Measurements from ENCODE around the gene FGF14.

Gene FGF14

GRCh38 chr13:102302534-102302933, 99.3 kb downstream of the FGF14 start:
- DNase-seq, result no peak

DNA sequence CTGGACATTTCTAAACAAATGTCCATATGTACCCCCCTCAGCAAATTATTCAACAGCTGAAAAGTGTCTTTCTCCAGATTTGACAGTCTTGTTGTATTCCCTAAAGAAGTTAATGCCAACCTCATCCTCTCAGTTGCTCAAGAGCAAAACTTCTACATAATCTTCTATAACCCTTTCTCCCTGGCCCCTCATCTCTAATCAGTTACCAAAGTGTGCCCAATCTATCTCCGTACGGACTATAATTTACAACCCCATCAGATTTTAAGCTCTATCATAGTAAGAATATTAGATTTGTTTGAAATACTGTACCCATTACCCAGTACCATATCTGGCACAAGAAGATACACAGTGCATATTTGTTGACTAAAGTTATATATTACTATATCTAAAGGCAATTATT, 101.5 kb downstream of the FGF14 start:
- DNase-seq, result no peak

GRCh38 chr13:102299366-102299765, 102.5 kb downstream of the FGF14 start:
- no peak for DNase-seq

- no peak for DNase-seq
Measured at GRCh38 chr13:102298051-102298450, 103.8 kb downstream of the FGF14 start.

DNA sequence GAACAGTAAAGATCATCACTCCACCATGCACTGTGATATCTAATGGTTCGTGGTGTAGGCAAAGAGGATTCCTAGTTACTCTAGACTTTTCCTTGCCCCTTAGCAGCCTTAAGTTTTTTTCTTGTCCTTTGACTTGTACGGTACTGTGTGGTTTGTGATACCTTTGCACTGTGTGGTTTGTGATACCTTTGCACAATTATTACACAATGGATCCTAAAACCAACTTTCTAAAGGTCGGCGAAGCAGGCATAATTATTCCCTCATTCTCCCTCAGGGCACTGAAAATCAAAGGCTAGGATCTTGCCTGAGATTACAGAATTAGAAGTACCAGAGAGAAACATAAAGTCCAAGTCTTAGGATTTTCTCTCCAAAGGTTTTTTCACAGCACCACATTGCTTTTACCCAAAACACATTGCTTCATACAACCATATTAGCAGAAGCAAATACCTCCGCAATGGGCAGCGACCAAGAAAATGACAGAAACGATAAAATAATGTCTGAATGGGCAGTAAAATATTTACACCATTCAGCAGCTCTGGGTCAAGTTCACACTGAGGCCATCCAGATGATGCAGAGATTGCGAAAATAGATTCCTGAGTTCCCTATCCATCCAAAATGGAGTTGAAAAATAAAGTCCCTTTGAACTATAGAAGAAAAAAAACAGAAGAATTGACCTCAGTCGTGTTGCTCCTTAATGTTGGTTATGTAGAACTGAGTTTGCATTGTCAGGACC, 106.4 kb downstream of the FGF14 start:
- no peak for DNase-seq

GRCh38 chr13:102294407-102295018, 107.3 kb downstream of the FGF14 start:
- no peak for DNase-seq

DNA sequence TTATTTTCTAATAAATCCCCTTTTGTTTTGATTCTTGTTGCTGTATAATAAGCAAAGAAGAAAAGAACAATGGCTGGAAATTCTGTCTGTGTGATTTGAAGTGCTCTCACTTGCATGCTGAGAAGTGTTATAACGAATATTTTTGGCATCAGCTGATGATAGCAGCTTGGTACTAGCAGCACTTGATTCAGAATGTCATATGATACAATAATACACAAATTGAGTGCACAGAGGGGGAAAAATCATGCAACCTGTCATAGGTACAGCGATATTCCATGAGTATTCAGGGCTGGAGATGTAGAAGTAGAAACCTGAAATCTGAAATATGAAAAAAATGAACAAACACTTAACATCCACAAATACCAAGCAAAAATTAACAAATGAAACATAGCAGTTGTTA, 108.1 kb downstream of the FGF14 start:
- DNase-seq, result no peak

- DNase-seq, result no peak
Measured at GRCh38 chr13:102291587-102292218, 110.1 kb downstream of the FGF14 start.

- DNase-seq, result no peak
Measured at GRCh38 chr13:102289606-102290005, 112.2 kb downstream of the FGF14 start.

DNA sequence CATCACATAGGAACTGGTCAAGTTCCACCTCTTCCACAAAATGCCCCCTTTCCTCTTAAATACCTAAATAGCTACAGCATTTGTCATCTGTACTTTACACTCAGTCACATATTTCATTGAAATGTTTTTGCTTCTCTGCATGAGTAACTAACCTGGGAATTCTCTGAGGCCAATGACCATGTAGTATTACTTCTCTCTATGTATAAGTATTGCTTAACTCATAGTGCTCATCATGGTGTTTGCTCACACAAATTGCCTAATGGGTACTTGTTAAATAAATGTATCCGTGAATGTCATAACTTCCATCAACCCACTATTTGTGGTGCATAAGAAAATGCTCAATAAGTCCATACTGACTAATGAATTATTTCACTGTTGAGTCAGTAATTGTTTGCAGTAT, 115.5 kb downstream of the FGF14 start:
- peak; percentile 60 for DNase-seq

DNA sequence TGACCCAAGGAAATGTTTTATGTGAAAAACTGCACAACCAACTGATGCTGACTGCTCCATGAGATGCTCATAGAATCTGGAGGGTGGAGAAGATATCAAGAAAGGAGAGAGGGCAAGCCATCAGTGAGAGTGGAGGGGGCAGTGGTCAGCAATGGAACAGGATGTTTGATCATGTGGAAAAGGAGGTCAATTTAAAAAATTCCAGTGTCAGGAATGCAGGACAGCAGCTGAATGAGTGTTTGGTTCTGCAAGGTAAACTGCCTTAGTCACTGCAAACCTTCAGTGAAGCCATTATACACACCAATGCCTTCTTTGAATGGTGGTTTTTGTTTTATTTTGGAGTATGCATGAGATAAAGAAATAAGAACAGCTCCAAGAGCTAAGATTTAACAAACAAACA, 121.5 kb downstream of the FGF14 start:
- no peak for DNase-seq

- no peak for DNase-seq
Measured at GRCh38 chr13:102277286-102277685, 124.6 kb downstream of the FGF14 start.

- DNase-seq, result no peak
Measured at GRCh38 chr13:102276404-102276803, 125.4 kb downstream of the FGF14 start.

- DNase-seq, result no peak
Measured at GRCh38 chr13:102275969-102276368, 125.9 kb downstream of the FGF14 start.

- no peak for DNase-seq
Measured at GRCh38 chr13:102273111-102273510, 128.7 kb downstream of the FGF14 start.

DNA sequence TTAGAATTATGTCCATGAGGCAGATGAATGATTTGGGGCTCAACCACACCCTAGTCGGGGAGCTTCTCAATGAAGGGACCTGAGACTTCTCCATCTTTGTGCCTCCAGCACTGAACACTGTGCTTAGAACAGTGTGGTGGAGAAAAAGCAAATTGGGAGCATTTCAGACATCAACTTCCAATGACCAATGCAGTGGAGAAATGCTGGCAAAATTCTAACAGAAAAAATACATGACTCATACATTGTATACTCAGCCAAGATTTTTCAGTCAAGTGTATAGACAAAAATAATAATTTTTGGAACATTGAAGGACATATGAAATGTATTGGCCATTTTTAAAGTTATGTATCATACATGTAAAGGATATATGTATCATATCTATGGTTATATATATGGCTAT, 134.7 kb downstream of the FGF14 start:
- DNase-seq, result no peak

- no peak for DNase-seq
Measured at GRCh38 chr13:102261809-102262208, 140.0 kb downstream of the FGF14 start.

DNA sequence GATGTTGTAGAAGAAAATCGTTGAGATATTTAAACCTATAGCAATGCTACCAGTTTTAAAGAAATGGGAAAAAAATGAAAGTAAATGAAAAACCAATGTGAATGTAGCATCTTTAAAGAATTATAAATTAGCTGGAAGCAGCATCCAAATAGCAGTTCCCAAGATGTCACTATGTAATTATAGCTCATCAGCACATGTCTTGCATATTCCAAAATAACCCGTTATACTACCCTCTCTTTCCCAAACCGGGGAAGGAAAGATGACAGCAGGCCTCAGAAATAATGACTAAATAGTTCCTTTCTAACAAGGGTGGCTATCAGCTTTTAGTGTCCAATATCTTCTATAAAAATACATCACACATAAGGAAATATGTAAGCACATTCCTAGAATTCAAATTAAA, 140.5 kb downstream of the FGF14 start:
- no peak for DNase-seq

DNA sequence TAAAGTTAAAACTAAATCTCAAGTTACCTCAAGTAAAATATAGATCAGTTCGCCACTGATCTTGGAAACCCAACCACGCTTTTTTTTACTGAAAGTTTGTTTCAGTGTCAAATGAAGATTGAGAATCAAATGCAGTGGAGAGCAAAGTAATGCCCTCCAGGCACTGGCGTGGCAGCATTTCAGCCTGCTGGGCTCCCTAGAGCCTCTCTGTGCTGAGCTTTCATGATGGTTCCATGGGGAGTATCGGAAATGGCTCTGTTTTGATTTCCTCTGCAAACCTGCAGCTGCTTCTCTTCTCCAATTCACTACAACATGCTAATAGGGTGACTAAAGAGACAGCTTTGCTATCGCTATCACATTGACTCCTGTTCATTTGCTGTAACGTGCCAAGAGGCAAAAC, 141.6 kb downstream of the FGF14 start:
- no peak for DNase-seq

GRCh38 chr13:102255409-102255808, 146.4 kb downstream of the FGF14 start:
- DNase-seq, result no peak

- no peak for DNase-seq
Measured at GRCh38 chr13:102251817-102252216, 150.0 kb downstream of the FGF14 start.

GRCh38 chr13:102250448-102250847, 151.4 kb downstream of the FGF14 start:
- DNase-seq, result no peak

DNA sequence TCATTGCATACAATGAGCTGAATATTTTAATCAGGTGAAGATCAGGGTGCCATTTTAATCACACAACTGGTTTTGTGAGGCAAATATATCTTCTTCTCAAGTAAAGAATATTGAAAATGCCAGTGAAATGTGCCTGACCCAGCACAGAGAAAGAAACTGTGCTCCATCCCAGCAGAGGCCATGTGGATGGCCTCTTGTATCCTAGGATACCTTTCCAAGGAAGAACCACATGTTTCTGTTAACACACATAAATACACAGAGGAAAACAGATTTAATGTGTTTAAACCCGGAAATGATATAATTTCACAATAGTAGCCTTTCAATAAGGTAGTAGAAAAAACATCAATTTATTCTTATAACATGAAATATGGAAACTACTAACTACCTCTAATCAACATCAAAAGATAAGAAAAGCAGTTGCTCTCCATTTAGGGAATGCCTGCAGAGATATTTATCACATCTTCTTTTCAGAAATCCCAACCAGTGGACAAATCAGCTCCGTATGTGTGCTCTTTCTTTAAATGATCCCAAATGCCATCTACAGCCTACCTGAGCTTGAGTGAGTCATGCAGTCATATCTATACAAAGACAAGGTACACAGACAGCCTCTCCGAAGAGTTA, 157.1 kb downstream of the FGF14 start:
- DNase-seq, result no peak

DNA sequence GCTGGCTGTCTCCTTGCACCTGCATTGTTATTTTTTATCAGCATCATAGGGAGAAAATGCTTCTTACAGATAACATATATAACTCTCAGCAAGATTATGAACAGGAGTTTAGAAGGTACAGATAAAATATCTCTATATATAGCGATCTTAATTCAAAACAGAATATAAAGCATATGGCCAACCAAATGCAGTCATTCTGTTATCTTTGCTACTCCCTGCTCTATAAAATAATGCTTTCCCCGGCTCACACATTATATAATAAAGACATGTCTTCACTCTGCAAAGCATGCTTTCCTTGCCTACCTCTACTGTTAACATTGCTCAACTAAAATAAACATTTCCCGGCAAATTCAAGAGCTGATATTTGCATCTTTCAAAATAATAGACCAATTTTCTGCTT, 161.7 kb downstream of the FGF14 start:
- no peak for DNase-seq
